Right lobe of liver (tissue), 6 donors: ENCODE measurements around the gene KLHDC1. TPM values are rescaled to one million over a fixed set of nuclear protein-coding genes. Genes with fewer than 3 reads are reported as not detected.
A peak's percentile ranks its signal among the peaks of the same experiment; 100 is the strongest.
"Not testable (repeated sequence)": the region's sequence is repeated elsewhere in the genome, so short reads cannot be mapped to it uniquely, and the experiment has no call there.

ENCODE experiments used
- ATAC-seq, 4 donors: fragments of 200-7000 bp; cut with Tn5 transposase; one replicate each; pipeline ENCODE4 v1.9.1; 2020; ENCODE audit warnings: mild to moderate bottlenecking in 4 of 4, moderate library complexity in 4 of 4
- DNase-seq, 3 donors: peaks; one replicate each; pipeline ENCODE4 v3.0.0-alpha.2; 2020
- H3K27ac ChIP-seq, 3 donors: fragments of 200-600 bp; one replicate each; pipeline ENCODE4 v1.8.0; 2022
- H3K27me3 ChIP-seq, 2 donors: fragments of 200-600 bp; one replicate each; pipeline ENCODE4 v1.8.0; 2022
- H3K36me3 ChIP-seq, 4 donors: fragments of 200-600 bp; sonication (generic) in 1 of 4; one replicate each; pipeline versions ENCODE4 v1.5.1 to v1.8.0; 2017 to 2022; ENCODE audit warnings: control low read depth in 1 of 4
- H3K4me1 ChIP-seq, 4 donors: fragments of 200-600 bp; sonication (generic) in 1 of 4; one replicate each; pipeline versions ENCODE4 v1.5.1 to v1.8.0; 2017 to 2022; ENCODE audit warnings: control low read depth in 1 of 4
- H3K4me3 ChIP-seq, 3 donors: fragments of 200-600 bp; one replicate each; pipeline ENCODE4 v1.8.0; 2022
- H3K9me3 ChIP-seq, 4 donors: fragments of 200-600 bp; sonication (generic) in 1 of 4; one replicate each; pipeline versions ENCODE4 v1.5.1 to v1.8.0; 2017 to 2022; ENCODE audit warnings: control low read depth in 1 of 4
- CTCF ChIP-seq, 4 donors: fragments of 200-600 bp in 3 of 4; fragments of 450-650 bp in 1 of 4; IDR thresholded peaks; one replicate each; pipeline versions ENCODE4 v1.5.1 to v1.8.0; 2016 to 2022; ENCODE audit warnings: antibody characterized with exemption in 4 of 4, mild to moderate bottlenecking in 2 of 4
- POLR2A ChIP-seq: fragments of 450-650 bp; IDR thresholded peaks from one replicate; pipeline ENCODE4 v1.6.1; 2017; ENCODE audit warnings: antibody characterized with exemption, mild to moderate bottlenecking
- WGBS: methylation state at CpG from one replicate; pipeline ENCODE4 v1.1.6; 2018; ENCODE audit warnings: low coverage, low lambda C conversion rate; ENCODE audit not compliant: insufficient coverage; ENCODE audit errors: missing lambda C conversion rate; 5-methylcytosine and 5-hydroxymethylcytosine counted together
- intact Hi-C, 2 donors: fragments of 100-400 bp; cut with DNase I; formaldehyde crosslinking; loops; one replicate each; pipeline versions ENCODE4 v1.11.2 to v1.14.1; 2022
- total RNA-seq, 6 experiments: library from RNA; depleted of rRNA in 2 of 6; stranded (reverse); fragments of >200 nt in 2 of 6; fragmentation: NEBNext Ultra II Directional in 3 of 6; extraction: Animal tissue kit (Norgen Biotek cat#: 25700) in 3 of 6; gene quantifications; one replicate each; pipeline versions ENCODE4 v1.1.0 to v1.2.4, GENCODE V29; 2016 to 2023
- donor health status: DM: no; HTN: yes; CAD: no.
- donor health status: DM: no; HTN: no; CAD: no.
- donor health status: DM: no; HTN: no; CAD: no.
- donor health status: DM: no; HTN: yes; CAD: no.
- donor health status: DM: no; HTN: yes; CAD: no.

KLHDC1 gene
- total RNA-seq, 6 experiments from 2014 or later = 1.1 to 3.4 (median 2.1) TPM

GRCh38 chr14:49769171-49769570 is 76.3 kb downstream of the KLHDC1 start:
- whole genome bisulfite sequencing = 7% methylated on average over 6 of the region's 6 CpGs
- Histone ChIP-seq H3K36me3 (peaks cover 0 to 4% (median 2%) of the 10 kb centered on the region in 4 donors), H3K9me3 (no peaks in the 10 kb centered on the region), H3K27ac (peak overlapping the region; percentile 99), H3K4me1 (peaks cover 0 to 33% (median 18%) of the 10 kb centered on the region in 4 donors), H3K27me3 (no peaks in the 10 kb centered on the region), H3K4me3 (peak overlapping the region; percentile 91 to 97 (median 93))
- ATAC-seq = peak in 1 of 4 donors; percentile 2
- no peak for DNase-seq
- TF ChIP-seq POLR2A (no peak), CTCF (IDR thresholded peaks at IDR 0.05) (no peak)
- intact Hi-C loops = loop anchor here (10.0 kb wide), 2 partner anchors 124 to 134 kb away; partner anchors contain the start of gene DNAAF2 (in 1 of the 2)

DNA sequence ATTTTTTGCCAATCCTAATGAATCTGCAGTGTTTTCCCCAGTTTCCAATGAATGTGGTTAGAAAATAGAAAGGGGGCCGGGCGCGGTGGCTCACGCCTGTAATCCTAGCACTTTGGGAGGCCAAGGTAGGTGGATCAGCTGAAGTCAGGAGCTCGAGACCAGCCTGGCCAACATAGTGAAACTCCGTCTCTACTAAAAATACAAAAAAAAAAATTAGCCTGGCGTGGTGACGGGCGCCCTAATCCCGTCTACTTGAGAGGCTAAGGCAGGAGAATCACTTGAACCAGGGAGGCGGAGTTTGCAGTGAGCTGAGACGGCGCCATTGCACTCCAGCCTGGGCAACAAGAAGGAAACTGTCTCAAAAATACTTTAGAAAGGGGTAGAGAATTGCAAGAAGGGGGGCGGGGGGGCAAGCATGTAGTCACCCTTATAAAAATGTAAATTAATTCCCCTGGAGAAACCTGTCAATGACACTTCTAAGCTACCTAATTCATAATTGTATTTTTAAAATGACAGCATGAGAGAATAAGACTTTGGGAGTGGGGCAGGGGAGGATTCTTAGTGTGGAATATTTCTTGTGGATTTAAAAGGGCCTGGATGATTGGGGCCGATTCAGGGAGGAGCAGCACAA is 76.8 kb downstream of the KLHDC1 start:
- intact Hi-C loops = loop anchor here (10.0 kb wide), 2 partner anchors 125 to 135 kb away; partner anchors contain the start of gene DNAAF2 (in 1 of the 2)

GRCh38 chr14:49770212-49770817 is 77.4 kb downstream of the KLHDC1 start:
- intact Hi-C loops = no loop called here
- H3K4me1 ChIP-seq = peaks cover 0 to 33% (median 18%) of the 10 kb centered on the region in 4 donors
- peak in 2 of 3 donors; percentile 31 to 84 for DNase-seq

More for the DNA sequence above, 76.8 kb downstream of the KLHDC1 start:
- peak overlapping the region; percentile 99 for H3K27ac ChIP-seq
- no peaks in the 10 kb centered on the region for H3K27me3 ChIP-seq
- WGBS = 26% methylated on average over 14 of the region's 15 CpGs
- H3K4me1 ChIP-seq = peaks cover 0 to 33% (median 18%) of the 10 kb centered on the region in 4 donors
- TF ChIP-seq CTCF (IDR thresholded peaks at IDR 0.05) (no peak), POLR2A (no peak)
- peaks cover 0 to 9% (median 4%) of the 10 kb centered on the region in 4 donors for H3K36me3 ChIP-seq
- DNase-seq (no peak), ATAC-seq (no peak)
- H3K9me3 ChIP-seq = no peaks in the 10 kb centered on the region
- peak overlapping the region; percentile 91 to 97 (median 93) for H3K4me3 ChIP-seq

DNA sequence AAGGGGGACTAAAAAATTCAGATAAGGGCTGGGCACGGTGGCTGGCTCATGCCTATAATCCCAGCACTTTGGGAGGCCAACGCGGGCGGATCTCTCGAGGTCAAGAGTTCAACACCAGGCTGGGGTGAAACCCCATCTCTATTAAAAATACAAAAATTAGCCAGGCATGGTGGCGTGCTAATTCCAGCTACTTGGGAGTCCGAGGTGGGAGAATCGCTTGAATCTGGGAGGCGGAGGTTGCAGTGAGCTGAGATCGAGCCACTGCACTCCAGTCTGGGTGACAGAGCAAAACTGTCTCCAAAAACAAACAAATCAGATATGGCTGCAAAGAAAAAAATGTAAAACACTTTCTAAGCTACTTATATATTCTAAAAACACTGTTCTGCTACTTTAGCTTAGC is 78.8 kb downstream of the KLHDC1 start:
- H3K9me3 ChIP-seq, H3K27me3 ChIP-seq, DNase-seq, intact Hi-C loops, ATAC-seq: not testable (repeated sequence)
- H3K36me3 ChIP-seq = peaks cover 0 to 27% (median 15%) of the 10 kb centered on the region in 4 donors
- 33% methylated on average over 10 of the region's 10 CpGs for WGBS
- H3K27ac ChIP-seq = peak overlapping the region in 2 of 3 donors; percentile 99
- H3K4me1 ChIP-seq = peaks cover 0 to 33% (median 16%) of the 10 kb centered on the region in 4 donors
- H3K4me3 ChIP-seq = peak overlapping the region in 2 of 3 donors; percentile 91 to 97

More at GRCh38 chr14:49770212-49770817, 77.4 kb downstream of the KLHDC1 start:
- Histone ChIP-seq H3K9me3 (no peaks in the 10 kb centered on the region), H3K27ac (peak overlapping the region; percentile 99), H3K27me3 (no peaks in the 10 kb centered on the region), H3K4me3 (peak overlapping the region; percentile 91 to 97 (median 93)), H3K36me3 (peaks cover 0 to 15% (median 8%) of the 10 kb centered on the region in 4 donors)
- 15% methylated on average over 4 of the region's 4 CpGs for WGBS
- TF ChIP-seq POLR2A (peak; percentile 81), CTCF (IDR thresholded peaks at IDR 0.05) (no peak)
- peak; percentile 46 to 67 (median 64) for ATAC-seq

DNA sequence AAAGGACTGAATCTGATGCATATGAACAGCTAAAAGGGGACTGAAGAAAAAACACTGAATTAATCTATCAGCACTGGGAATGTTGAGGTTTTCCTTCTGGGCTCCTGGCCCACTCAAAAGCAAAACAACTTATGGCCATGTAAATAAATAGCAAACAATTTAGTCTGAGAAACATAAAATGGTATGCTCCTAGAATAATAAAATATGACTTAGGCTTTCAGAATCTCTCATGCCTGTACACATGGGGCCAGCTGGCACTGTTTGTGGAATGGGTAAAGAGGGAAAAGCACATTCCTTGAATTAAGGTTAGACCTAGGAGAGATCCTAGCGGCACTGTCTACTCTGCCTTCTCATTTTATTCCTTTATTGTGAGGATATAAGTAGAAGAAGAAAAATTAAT is 81.2 kb downstream of the KLHDC1 start:
- 75% methylated on average over 1 of the region's 1 CpG for WGBS
- TF ChIP-seq POLR2A (no peak), CTCF (IDR thresholded peaks at IDR 0.05) (no peak)

More for the DNA sequence above, 81.2 kb downstream of the KLHDC1 start:
- intact Hi-C loops = no loop called here
- ATAC-seq = no peak
- Histone ChIP-seq H3K27ac (peak overlapping the region in 1 of 3 donors; percentile 12), H3K36me3 (peaks cover 1 to 51% (median 24%) of the 10 kb centered on the region in 4 donors), H3K27me3 (no peaks in the 10 kb centered on the region), H3K4me3 (no peak overlapping the region), H3K4me1 (peaks cover 0 to 33% (median 14%) of the 10 kb centered on the region in 4 donors), H3K9me3 (no peaks in the 10 kb centered on the region)
- DNase-seq = no peak
